A549 (cell line): Measurements from ENCODE around the gene ZFY.

Source experiments
- CEBPB ChIP-seq, 2 experiments: fragments of >200 bp in 1 of 2; sonication (Bioruptor Twin) in 1 of 2; formaldehyde crosslinking in 1 of 2; IDR thresholded peaks; 2 replicates each; pipeline ENCODE4 v1.6.1; 2012 to 2016
- CHD2 ChIP-seq: fragments of 150-350 bp; IDR thresholded peaks from 2 replicates; pipeline ENCODE4 v1.6.1; 2014; ENCODE audit warnings: low read length; ENCODE audit not compliant: partially characterized antibody
- EP300 ChIP-seq, 2 experiments: fragments of >200 bp; sonication (Bioruptor Twin); formaldehyde crosslinking; IDR thresholded peaks; 2 replicates in 1 of 2; 3 replicates in 1 of 2; pipeline ENCODE4 v1.6.1; 2016 to 2017
- MAZ ChIP-seq: fragments of 150-350 bp; IDR thresholded peaks from 2 replicates; pipeline ENCODE4 v1.6.1; 2014; ENCODE audit warnings: antibody characterized with exemption, low read depth, low read length, borderline replicate concordance
- POLR2A ChIP-seq: IDR thresholded peaks from 2 replicates; pipeline ENCODE4 v1.6.1; 2012; ENCODE audit warnings: mild to moderate bottlenecking, low read length
- RAD21 ChIP-seq, 2 experiments: fragments of >200 bp in 1 of 2; sonication (Bioruptor Twin) in 1 of 2; formaldehyde crosslinking in 1 of 2; IDR thresholded peaks in 1 of 2; conservative IDR thresholded peaks in 1 of 2; 2 replicates in 1 of 2; 3 replicates in 1 of 2; pipeline ENCODE4 v1.6.1; 2012 to 2018; ENCODE audit warnings: inconsistent platforms in 1 of 2
- ZC3H11A ChIP-seq: fragments of 450-650 bp; IDR thresholded peaks from 2 replicates; pipeline ENCODE4 v1.6.1; 2014; ENCODE audit warnings: antibody characterized with exemption, mild to moderate bottlenecking
- TF ChIP-seq, protein P1 (sequence below): fragments of >200 bp; sonication (Bioruptor Twin); formaldehyde crosslinking; IDR thresholded peaks from 3 replicates; pipeline ENCODE4 v1.5.1; 2016
- TF ChIP-seq, protein P2 (sequence below): IDR thresholded peaks from 2 replicates; pipeline ENCODE4 v1.6.1; 2012

DNA sequence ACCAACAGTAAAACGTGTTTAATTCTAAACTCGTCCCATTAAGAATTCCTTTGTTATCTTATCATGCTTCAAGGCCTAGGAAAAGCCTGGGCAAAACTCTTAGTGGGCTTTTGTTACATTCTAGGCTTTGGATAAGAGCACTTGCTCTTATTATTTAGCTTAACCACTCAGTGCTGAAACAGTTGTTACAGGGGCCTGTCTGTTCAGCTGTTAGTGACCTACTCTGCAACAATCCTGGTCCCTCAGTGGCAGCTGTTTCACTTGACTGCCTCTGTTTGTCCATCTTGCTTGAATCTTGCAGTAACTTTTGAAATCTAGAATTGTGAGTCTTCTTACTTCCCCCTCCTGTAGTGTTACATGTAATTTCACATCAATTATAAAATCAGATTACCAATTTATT, 88.4 kb downstream of the ZFY start:
- TF ChIP-seq EP300 (IDR thresholded peaks at IDR 0.05) (no peak), CHD2 (no peak), ZC3H11A (no peak), RAD21 (conservative IDR thresholded peaks at IDR 0.05 in 1 of 2, IDR thresholded peaks at IDR 0.05 in 1 of 2) (no peak), MAZ (no peak), POLR2A (no peak), CEBPB (IDR thresholded peaks at IDR 0.05) (no peak)
- TF ChIP-seq, protein P1, sequence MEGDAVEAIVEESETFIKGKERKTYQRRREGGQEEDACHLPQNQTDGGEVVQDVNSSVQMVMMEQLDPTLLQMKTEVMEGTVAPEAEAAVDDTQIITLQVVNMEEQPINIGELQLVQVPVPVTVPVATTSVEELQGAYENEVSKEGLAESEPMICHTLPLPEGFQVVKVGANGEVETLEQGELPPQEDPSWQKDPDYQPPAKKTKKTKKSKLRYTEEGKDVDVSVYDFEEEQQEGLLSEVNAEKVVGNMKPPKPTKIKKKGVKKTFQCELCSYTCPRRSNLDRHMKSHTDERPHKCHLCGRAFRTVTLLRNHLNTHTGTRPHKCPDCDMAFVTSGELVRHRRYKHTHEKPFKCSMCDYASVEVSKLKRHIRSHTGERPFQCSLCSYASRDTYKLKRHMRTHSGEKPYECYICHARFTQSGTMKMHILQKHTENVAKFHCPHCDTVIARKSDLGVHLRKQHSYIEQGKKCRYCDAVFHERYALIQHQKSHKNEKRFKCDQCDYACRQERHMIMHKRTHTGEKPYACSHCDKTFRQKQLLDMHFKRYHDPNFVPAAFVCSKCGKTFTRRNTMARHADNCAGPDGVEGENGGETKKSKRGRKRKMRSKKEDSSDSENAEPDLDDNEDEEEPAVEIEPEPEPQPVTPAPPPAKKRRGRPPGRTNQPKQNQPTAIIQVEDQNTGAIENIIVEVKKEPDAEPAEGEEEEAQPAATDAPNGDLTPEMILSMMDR, result no peak
- TF ChIP-seq, protein P2, sequence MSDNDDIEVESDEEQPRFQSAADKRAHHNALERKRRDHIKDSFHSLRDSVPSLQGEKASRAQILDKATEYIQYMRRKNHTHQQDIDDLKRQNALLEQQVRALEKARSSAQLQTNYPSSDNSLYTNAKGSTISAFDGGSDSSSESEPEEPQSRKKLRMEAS, result no peak
